ENCODE measurements around the gene SLC22A25. TPM values are rescaled to one million over a fixed set of nuclear protein-coding genes. Genes with fewer than 3 reads are reported as not detected.

Gene SLC22A25
- total and polyA plus RNA-seq, 2 of the 13 experiments (the other 11 are each of a cell fraction or from before 2014, with no cell fraction given), result 0.18 to 0.42 TPM

- TF ChIP-seq, protein P1, sequence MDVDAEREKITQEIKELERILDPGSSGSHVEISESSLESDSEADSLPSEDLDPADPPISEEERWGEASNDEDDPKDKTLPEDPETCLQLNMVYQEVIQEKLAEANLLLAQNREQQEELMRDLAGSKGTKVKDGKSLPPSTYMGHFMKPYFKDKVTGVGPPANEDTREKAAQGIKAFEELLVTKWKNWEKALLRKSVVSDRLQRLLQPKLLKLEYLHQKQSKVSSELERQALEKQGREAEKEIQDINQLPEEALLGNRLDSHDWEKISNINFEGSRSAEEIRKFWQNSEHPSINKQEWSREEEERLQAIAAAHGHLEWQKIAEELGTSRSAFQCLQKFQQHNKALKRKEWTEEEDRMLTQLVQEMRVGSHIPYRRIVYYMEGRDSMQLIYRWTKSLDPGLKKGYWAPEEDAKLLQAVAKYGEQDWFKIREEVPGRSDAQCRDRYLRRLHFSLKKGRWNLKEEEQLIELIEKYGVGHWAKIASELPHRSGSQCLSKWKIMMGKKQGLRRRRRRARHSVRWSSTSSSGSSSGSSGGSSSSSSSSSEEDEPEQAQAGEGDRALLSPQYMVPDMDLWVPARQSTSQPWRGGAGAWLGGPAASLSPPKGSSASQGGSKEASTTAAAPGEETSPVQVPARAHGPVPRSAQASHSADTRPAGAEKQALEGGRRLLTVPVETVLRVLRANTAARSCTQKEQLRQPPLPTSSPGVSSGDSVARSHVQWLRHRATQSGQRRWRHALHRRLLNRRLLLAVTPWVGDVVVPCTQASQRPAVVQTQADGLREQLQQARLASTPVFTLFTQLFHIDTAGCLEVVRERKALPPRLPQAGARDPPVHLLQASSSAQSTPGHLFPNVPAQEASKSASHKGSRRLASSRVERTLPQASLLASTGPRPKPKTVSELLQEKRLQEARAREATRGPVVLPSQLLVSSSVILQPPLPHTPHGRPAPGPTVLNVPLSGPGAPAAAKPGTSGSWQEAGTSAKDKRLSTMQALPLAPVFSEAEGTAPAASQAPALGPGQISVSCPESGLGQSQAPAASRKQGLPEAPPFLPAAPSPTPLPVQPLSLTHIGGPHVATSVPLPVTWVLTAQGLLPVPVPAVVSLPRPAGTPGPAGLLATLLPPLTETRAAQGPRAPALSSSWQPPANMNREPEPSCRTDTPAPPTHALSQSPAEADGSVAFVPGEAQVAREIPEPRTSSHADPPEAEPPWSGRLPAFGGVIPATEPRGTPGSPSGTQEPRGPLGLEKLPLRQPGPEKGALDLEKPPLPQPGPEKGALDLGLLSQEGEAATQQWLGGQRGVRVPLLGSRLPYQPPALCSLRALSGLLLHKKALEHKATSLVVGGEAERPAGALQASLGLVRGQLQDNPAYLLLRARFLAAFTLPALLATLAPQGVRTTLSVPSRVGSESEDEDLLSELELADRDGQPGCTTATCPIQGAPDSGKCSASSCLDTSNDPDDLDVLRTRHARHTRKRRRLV (CRISPR knock-in tag; IDR thresholded peaks at IDR 0.05), result no peak
- TF ChIP-seq ARHGAP35 (CRISPR knock-in tag; IDR thresholded peaks at IDR 0.05; ENCODE audit: borderline replicate concordance), result no peak
- peak; percentile 57; the same call in 1 of the 2 replicates for TF ChIP-seq ZMYM3 (CRISPR knock-in tag; IDR thresholded peaks at IDR 0.05)
- TF ChIP-seq MLLT10 (CRISPR knock-in tag; IDR thresholded peaks at IDR 0.05), result no peak
- TF ChIP-seq, protein P2, sequence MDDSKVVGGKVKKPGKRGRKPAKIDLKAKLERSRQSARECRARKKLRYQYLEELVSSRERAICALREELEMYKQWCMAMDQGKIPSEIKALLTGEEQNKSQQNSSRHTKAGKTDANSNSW (CRISPR knock-in tag; IDR thresholded peaks at IDR 0.05; ENCODE audit: borderline replicate concordance), result no peak
- TF ChIP-seq, protein P3, sequence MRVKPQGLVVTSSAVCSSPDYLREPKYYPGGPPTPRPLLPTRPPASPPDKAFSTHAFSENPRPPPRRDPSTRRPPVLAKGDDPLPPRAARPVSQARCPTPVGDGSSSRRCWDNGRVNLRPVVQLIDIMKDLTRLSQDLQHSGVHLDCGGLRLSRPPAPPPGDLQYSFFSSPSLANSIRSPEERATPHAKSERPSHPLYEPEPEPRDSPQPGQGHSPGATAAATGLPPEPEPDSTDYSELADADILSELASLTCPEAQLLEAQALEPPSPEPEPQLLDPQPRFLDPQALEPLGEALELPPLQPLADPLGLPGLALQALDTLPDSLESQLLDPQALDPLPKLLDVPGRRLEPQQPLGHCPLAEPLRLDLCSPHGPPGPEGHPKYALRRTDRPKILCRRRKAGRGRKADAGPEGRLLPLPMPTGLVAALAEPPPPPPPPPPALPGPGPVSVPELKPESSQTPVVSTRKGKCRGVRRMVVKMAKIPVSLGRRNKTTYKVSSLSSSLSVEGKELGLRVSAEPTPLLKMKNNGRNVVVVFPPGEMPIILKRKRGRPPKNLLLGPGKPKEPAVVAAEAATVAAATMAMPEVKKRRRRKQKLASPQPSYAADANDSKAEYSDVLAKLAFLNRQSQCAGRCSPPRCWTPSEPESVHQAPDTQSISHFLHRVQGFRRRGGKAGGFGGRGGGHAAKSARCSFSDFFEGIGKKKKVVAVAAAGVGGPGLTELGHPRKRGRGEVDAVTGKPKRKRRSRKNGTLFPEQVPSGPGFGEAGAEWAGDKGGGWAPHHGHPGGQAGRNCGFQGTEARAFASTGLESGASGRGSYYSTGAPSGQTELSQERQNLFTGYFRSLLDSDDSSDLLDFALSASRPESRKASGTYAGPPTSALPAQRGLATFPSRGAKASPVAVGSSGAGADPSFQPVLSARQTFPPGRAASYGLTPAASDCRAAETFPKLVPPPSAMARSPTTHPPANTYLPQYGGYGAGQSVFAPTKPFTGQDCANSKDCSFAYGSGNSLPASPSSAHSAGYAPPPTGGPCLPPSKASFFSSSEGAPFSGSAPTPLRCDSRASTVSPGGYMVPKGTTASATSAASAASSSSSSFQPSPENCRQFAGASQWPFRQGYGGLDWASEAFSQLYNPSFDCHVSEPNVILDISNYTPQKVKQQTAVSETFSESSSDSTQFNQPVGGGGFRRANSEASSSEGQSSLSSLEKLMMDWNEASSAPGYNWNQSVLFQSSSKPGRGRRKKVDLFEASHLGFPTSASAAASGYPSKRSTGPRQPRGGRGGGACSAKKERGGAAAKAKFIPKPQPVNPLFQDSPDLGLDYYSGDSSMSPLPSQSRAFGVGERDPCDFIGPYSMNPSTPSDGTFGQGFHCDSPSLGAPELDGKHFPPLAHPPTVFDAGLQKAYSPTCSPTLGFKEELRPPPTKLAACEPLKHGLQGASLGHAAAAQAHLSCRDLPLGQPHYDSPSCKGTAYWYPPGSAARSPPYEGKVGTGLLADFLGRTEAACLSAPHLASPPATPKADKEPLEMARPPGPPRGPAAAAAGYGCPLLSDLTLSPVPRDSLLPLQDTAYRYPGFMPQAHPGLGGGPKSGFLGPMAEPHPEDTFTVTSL (CRISPR knock-in tag; IDR thresholded peaks at IDR 0.05; ENCODE audit: borderline replicate concordance), result peak; percentile 100
- TF ChIP-seq ZNF83 (CRISPR knock-in tag; IDR thresholded peaks at IDR 0.05; ENCODE audit: borderline replicate concordance), result no peak
- TF ChIP-seq PHF20 (CRISPR knock-in tag; IDR thresholded peaks at IDR 0.05), result no peak
- no peak for TF ChIP-seq NFIB (CRISPR knock-in tag; IDR thresholded peaks at IDR 0.05; ENCODE audit: borderline replicate concordance)
- no peak for TF ChIP-seq ZNF17 (CRISPR knock-in tag; IDR thresholded peaks at IDR 0.05)
- TF ChIP-seq SALL1 (CRISPR knock-in tag; IDR thresholded peaks at IDR 0.05), result peak; percentile 97; the same call in 1 of the 2 replicates
- TF ChIP-seq ZSCAN29 (CRISPR knock-in tag; conservative IDR thresholded peaks at IDR 0.05), result no peak
- TF ChIP-seq ZNF589 (CRISPR knock-in tag; conservative IDR thresholded peaks at IDR 0.05), result no peak
- no peak for TF ChIP-seq ZNF430 (CRISPR knock-in tag; IDR thresholded peaks at IDR 0.05)
- TF ChIP-seq, protein P4, sequence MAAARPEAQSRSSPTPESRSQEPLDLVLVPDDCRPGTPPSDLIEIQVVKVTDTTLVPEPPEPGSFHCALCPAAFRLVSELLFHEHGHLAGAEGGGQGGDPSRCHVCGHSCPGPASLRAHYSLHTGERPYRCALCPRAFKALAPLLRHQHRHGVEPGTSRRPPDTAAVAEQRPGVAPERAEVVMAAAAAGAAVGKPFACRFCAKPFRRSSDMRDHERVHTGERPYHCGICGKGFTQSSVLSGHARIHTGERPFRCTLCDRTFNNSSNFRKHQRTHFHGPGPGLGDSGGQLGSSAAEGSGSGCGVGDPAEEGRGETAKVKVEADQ (CRISPR knock-in tag; IDR thresholded peaks at IDR 0.05; ENCODE audit: borderline replicate concordance), result 0 out of 2 replicates have a peak, but pooled peaks have one; percentile 48
- no peak for TF ChIP-seq TBP (CRISPR knock-in tag; IDR thresholded peaks at IDR 0.05)
Measured at GRCh38 chr11:63250162-63251050, 7.0 kb upstream of the SLC22A25 start (continued).

Data from HepG2 (cell line).